ENCODE results near the gene SLC6A9.

The SLC6A9 gene

GRCh38 chr1:44031252-44032169 is at the start of gene SLC6A9:
Gene SLC6A9, minus strand, starts transcription at chr1:44031462. Its CDS starts 7,185 bp downstream, at chr1:44024277.
- peak; percentile 18 for DNase-seq (ENCODE audit: low read depth)

- DNase-seq (ENCODE audit: low read depth) = no peak
Observed at GRCh38 chr1:44079566-44079965, 48.3 kb upstream of the SLC6A9 start.

GRCh38 chr1:44078104-44078503 is 46.8 kb upstream of the SLC6A9 start:
- no peak for DNase-seq (ENCODE audit: low read depth)

- DNase-seq (ENCODE audit: low read depth) = no peak
Observed at GRCh38 chr1:44077421-44077820, 46.2 kb upstream of the SLC6A9 start.

GRCh38 chr1:44076066-44076465 is 44.8 kb upstream of the SLC6A9 start:
- no peak for DNase-seq (ENCODE audit: low read depth)

- DNase-seq (ENCODE audit: low read depth) = no peak
Observed at GRCh38 chr1:44074415-44074814, 43.2 kb upstream of the SLC6A9 start.

GRCh38 chr1:44073528-44073927 is 42.3 kb upstream of the SLC6A9 start:
- DNase-seq (ENCODE audit: low read depth) = no peak

GRCh38 chr1:44072821-44073220 is 41.6 kb upstream of the SLC6A9 start:
- DNase-seq (ENCODE audit: low read depth) = no peak

- DNase-seq (ENCODE audit: low read depth) = no peak
Observed at GRCh38 chr1:44072204-44072603, 40.9 kb upstream of the SLC6A9 start.

- no peak for DNase-seq (ENCODE audit: low read depth)
Observed at GRCh38 chr1:44071461-44071860, 40.2 kb upstream of the SLC6A9 start.

GRCh38 chr1:44068442-44068921 is 37.2 kb upstream of the SLC6A9 start:
- DNase-seq (ENCODE audit: low read depth) = no peak

- DNase-seq (ENCODE audit: low read depth) = no peak
Observed at GRCh38 chr1:44067266-44068250, 36.3 kb upstream of the SLC6A9 start.

- no peak for DNase-seq (ENCODE audit: low read depth)
Observed at GRCh38 chr1:44062656-44063179, 31.5 kb upstream of the SLC6A9 start.

GRCh38 chr1:44061857-44062256 is 30.6 kb upstream of the SLC6A9 start:
- no peak for DNase-seq (ENCODE audit: low read depth)

GRCh38 chr1:44060830-44061267 is 29.6 kb upstream of the SLC6A9 start:
- DNase-seq (ENCODE audit: low read depth) = no peak

- no peak for DNase-seq (ENCODE audit: low read depth)
Observed at GRCh38 chr1:44059664-44060355, 28.5 kb upstream of the SLC6A9 start.

- no peak for DNase-seq (ENCODE audit: low read depth)
Observed at GRCh38 chr1:44059212-44059611, 27.9 kb upstream of the SLC6A9 start.

GRCh38 chr1:44057293-44057692 is 26.0 kb upstream of the SLC6A9 start:
- no peak for DNase-seq (ENCODE audit: low read depth)

- DNase-seq (ENCODE audit: low read depth) = no peak
Observed at GRCh38 chr1:44053394-44053793, 22.1 kb upstream of the SLC6A9 start.

GRCh38 chr1:44050261-44050660 is 19.0 kb upstream of the SLC6A9 start:
- no peak for DNase-seq (ENCODE audit: low read depth)

GRCh38 chr1:44049839-44050238 is 18.6 kb upstream of the SLC6A9 start:
- DNase-seq (ENCODE audit: low read depth) = no peak

Measured in stimulated activated CD8-positive, alpha-beta memory T cell treated with anti-CD3 and anti-CD28 coated beads, Interleukin-7, amount 100 ng/mL, for 24 hours (primary cell).